HG03378 (cell line): ENCODE data around the gene PACSIN2.
"Not testable (repeated sequence)": the region's sequence is repeated elsewhere in the genome, so short reads cannot be mapped to it uniquely, and the experiment has no call there.

ENCODE experiments used
- ATAC-seq: cut with Tn5 transposase; IDR thresholded peaks from one replicate; pipeline ENCODE4 v1.9.1; 2021; ENCODE audit warnings: mild to moderate bottlenecking, moderate library complexity; ENCODE audit not compliant: unreplicated experiment

PACSIN2 gene

GRCh38 chr22:42992886-42993479 lies 22.0 kb downstream of the PACSIN2 start:
- ATAC-seq: no peak

- ATAC-seq: no peak
Observed at GRCh38 chr22:42992092-42992491, 22.9 kb downstream of the PACSIN2 start.

- no peak for ATAC-seq
Observed at GRCh38 chr22:42991010-42991651, 23.8 kb downstream of the PACSIN2 start.

- ATAC-seq: no peak
Observed at GRCh38 chr22:42990131-42990838, 24.7 kb downstream of the PACSIN2 start.

GRCh38 chr22:42986115-42986514 lies 28.8 kb downstream of the PACSIN2 start:
- no peak for ATAC-seq

GRCh38 chr22:42985531-42985905 lies 29.4 kb downstream of the PACSIN2 start:
- no peak for ATAC-seq

GRCh38 chr22:42984814-42985530 lies 30.0 kb downstream of the PACSIN2 start:
- no peak for ATAC-seq

- no peak for ATAC-seq
Observed at GRCh38 chr22:42984397-42984796, 30.6 kb downstream of the PACSIN2 start.

GRCh38 chr22:42983470-42983869 lies 31.5 kb downstream of the PACSIN2 start:
- no peak for ATAC-seq

- no peak for ATAC-seq
Observed at GRCh38 chr22:42979606-42980005, 35.3 kb downstream of the PACSIN2 start.

- ATAC-seq: no peak
Observed at GRCh38 chr22:42978453-42979103, 36.4 kb downstream of the PACSIN2 start.

- no peak for ATAC-seq
Observed at GRCh38 chr22:42977569-42977968, 37.4 kb downstream of the PACSIN2 start.

- ATAC-seq: no peak
Observed at GRCh38 chr22:42976217-42976933, 38.6 kb downstream of the PACSIN2 start.

- no peak for ATAC-seq
Observed at GRCh38 chr22:42974223-42974622, 40.7 kb downstream of the PACSIN2 start.

GRCh38 chr22:42973536-42973881 lies 41.4 kb downstream of the PACSIN2 start:
- no peak for ATAC-seq

- no peak for ATAC-seq
Observed at GRCh38 chr22:42972649-42973535, 42.1 kb downstream of the PACSIN2 start.

GRCh38 chr22:42971473-42971860 lies 43.5 kb downstream of the PACSIN2 start:
- ATAC-seq: not testable (repeated sequence)

GRCh38 chr22:42970029-42970428 lies 44.9 kb downstream of the PACSIN2 start:
- ATAC-seq: no peak

- ATAC-seq: no peak
Observed at GRCh38 chr22:42969348-42969975, 45.5 kb downstream of the PACSIN2 start.
